K562 (cell line): ENCODE data around the gene CTNNA3. TPM values are rescaled to one million over a fixed set of nuclear protein-coding genes. Genes with fewer than 3 reads are reported as not detected.

Experiments used
- ATAC-seq: fragments of 200-7000 bp; cut with Tn5 transposase; 3 replicates; pipeline ENCODE4 v1.9.1; 2020; ENCODE audit warnings: moderate library complexity
- BruUV-seq: library from RNA; stranded (reverse); fragments of 400-500 nt; replicated peaks from 2 replicates; lab custom pipeline; 2021; lab: Mats Ljungman, UMichigan
- CTCF ChIA-PET: fragments of 300-600 bp; formaldehyde crosslinking; extraction: SDS; loops from one replicate; lab custom pipeline; 2021; ENCODE audit warnings: low intra/inter-chr PET ratio; lab: Yijun Ruan, JAX
- POLR2A ChIA-PET: fragments of 300-600, 350-650 bp; sonication (Branson Sonifier 250); formaldehyde crosslinking; extraction: SDS; loops from one replicate; lab custom pipeline; 2021; ENCODE audit warnings: antibody characterized with exemption, inconsistent platforms; lab: Yijun Ruan, JAX
- DNase-seq, 4 experiments: peaks; one replicate each; pipeline versions ENCODE4 v3.0.0 to v3.0.0-alpha.2; 2011 to 2018; ENCODE audit warnings: low spot score in 3 of 4, mixed read lengths in 3 of 4; ENCODE audit errors: extremely low read depth in 1 of 4
- FAIRE-seq: peaks from 2 replicates; lab custom pipeline; 2011; peaks lifted over from hg19 to GRCh38; lab: Jason Lieb, UNC
- H2AFZ ChIP-seq: 2 replicates; pipeline ENCODE4 v1.6.0; 2011; ENCODE audit warnings: low read depth, low read length, control low read depth, inconsistent platforms
- H3K27ac ChIP-seq: fragments of 200-600 bp; 3 replicates; pipeline ENCODE4 v1.8.0; 2011; ENCODE audit warnings: low read depth, mild to moderate bottlenecking, control low read depth, inconsistent platforms, low read length, moderate library complexity, mixed read lengths; ENCODE audit errors: extremely low read depth
- H3K27me3 ChIP-seq, 2 experiments: fragments of 300-600 bp in 1 of 2; 2 replicates in 1 of 2; 3 replicates in 1 of 2; pipeline versions ENCODE4 v1.6.0 to v1.8.0; 2011; ENCODE audit warnings: inconsistent platforms in 2 of 2, low read length in 2 of 2, mild to moderate bottlenecking in 1 of 2, mixed read lengths in 1 of 2, moderate library complexity in 1 of 2; ENCODE audit not compliant: control insufficient read depth in 2 of 2, insufficient read depth in 2 of 2
- H3K36me3 ChIP-seq: fragments of 300-600 bp; 3 replicates; pipeline ENCODE4 v1.8.0; 2011; ENCODE audit warnings: mild to moderate bottlenecking, low read length, inconsistent platforms; ENCODE audit not compliant: control insufficient read depth, insufficient read depth
- H3K4me1 ChIP-seq, 2 experiments: fragments of 200-600 bp in 1 of 2; replicated peaks in 1 of 2; 2 replicates in 1 of 2; 3 replicates in 1 of 2; pipeline versions ENCODE4 v1.5.1 to v1.8.0; 2011; ENCODE audit warnings: inconsistent platforms in 2 of 2, low read length in 2 of 2, mild to moderate bottlenecking in 1 of 2, mixed read lengths in 1 of 2, moderate library complexity in 1 of 2; ENCODE audit not compliant: control insufficient read depth in 2 of 2, insufficient read depth in 2 of 2
- H3K4me2 ChIP-seq: 2 replicates; pipeline ENCODE4 v1.6.1; 2011; ENCODE audit warnings: low read length, control low read depth, inconsistent platforms, mixed read lengths; ENCODE audit not compliant: insufficient read depth
- H3K4me3 ChIP-seq: fragments of 200-600 bp; sonication (generic), shearing (Covaris generic); 2 replicates; pipeline ENCODE4 v1.5.1; 2016; ENCODE audit warnings: control low read depth, inconsistent platforms
- H3K79me2 ChIP-seq: fragments of 200-600 bp; 3 replicates; pipeline ENCODE4 v1.8.0; 2011; ENCODE audit warnings: low read length, inconsistent platforms; ENCODE audit not compliant: control insufficient read depth, insufficient read depth
- H3K9ac ChIP-seq, 2 experiments: 2 replicates each; pipeline versions ENCODE4 v1.6.0 to v1.6.1; 2011; ENCODE audit warnings: low read depth in 2 of 2, low read length in 2 of 2, control low read depth in 1 of 2, inconsistent platforms in 1 of 2, mild to moderate bottlenecking in 1 of 2, mixed read lengths in 1 of 2; ENCODE audit not compliant: insufficient read depth in 1 of 2
- H3K9me1 ChIP-seq: one replicate; pipeline ENCODE4 v1.6.0; 2011; ENCODE audit warnings: inconsistent platforms, mild to moderate bottlenecking, low read length, moderate library complexity; ENCODE audit not compliant: control insufficient read depth, insufficient read depth
- H3K9me3 ChIP-seq: replicated peaks from 2 replicates; pipeline ENCODE4 v1.5.1; 2011; ENCODE audit warnings: low read depth, low read length, inconsistent platforms; ENCODE audit not compliant: control insufficient read depth, insufficient read depth
- H4K20me1 ChIP-seq: replicated peaks from 2 replicates; pipeline ENCODE4 v1.6.1; 2011; ENCODE audit warnings: low read length, inconsistent platforms, mixed read lengths; ENCODE audit not compliant: control insufficient read depth, insufficient read depth
- ERF ChIP-seq: fragments of 450-650 bp; formaldehyde crosslinking; IDR thresholded peaks from 2 replicates; pipeline ENCODE4 v1.4.0; 2020; ENCODE audit warnings: mild to moderate bottlenecking, mixed read lengths
- ETV1 ChIP-seq: fragments of 450-650 bp; conservative IDR thresholded peaks from 2 replicates; pipeline ENCODE4 v1.6.1; 2016; ENCODE audit warnings: missing genetic modification characterization, control low read depth, low read depth, missing compliant biosample characterization
- HNRNPK ChIP-seq: fragments of 200-400 bp; formaldehyde crosslinking; IDR thresholded peaks from one replicate; pipeline ENCODE4 v1.6.1; 2018; ENCODE audit warnings: mild to moderate bottlenecking, low read depth, low read length; ENCODE audit not compliant: poor library complexity, severe bottlenecking
- MAZ ChIP-seq, 2 experiments: fragments of 450-650 bp in 1 of 2; sonication (generic) in 1 of 2; formaldehyde crosslinking; IDR thresholded peaks in 1 of 2; conservative IDR thresholded peaks in 1 of 2; 2 replicates each; pipeline versions ENCODE4 v1.4.0 to v1.5.0; 2020; ENCODE audit warnings: mild to moderate bottlenecking in 1 of 2, missing genetic modification reagents in 1 of 2
- MTA1 ChIP-seq: fragments of 450-650 bp; IDR thresholded peaks from 2 replicates; pipeline ENCODE4 v1.6.1; 2017; ENCODE audit warnings: borderline replicate concordance
- NR2C1 ChIP-seq, 2 experiments: fragments of 450-650 bp; IDR thresholded peaks; 2 replicates each; pipeline ENCODE4 v1.6.1; 2017; ENCODE audit warnings: mild to moderate bottlenecking in 2 of 2, antibody characterized with exemption in 1 of 2, inconsistent platforms in 1 of 2, missing compliant biosample characterization in 1 of 2, missing genetic modification characterization in 1 of 2
- PTBP1 ChIP-seq: fragments of 200-400 bp; formaldehyde crosslinking; IDR thresholded peaks from 2 replicates; pipeline ENCODE4 v1.6.1; 2017; ENCODE audit warnings: low read depth, low read length
- RBBP5 ChIP-seq: fragments of 200-600 bp; sonication (generic); IDR thresholded peaks from 2 replicates; pipeline ENCODE4 v1.6.1; 2012; ENCODE audit warnings: borderline replicate concordance, mild to moderate bottlenecking, low read length, control low read depth, inconsistent platforms; ENCODE audit not compliant: insufficient read depth, poor library complexity, severe bottlenecking
- SLC30A9 ChIP-seq: fragments of 250-450 bp; sonication (Bioruptor Pico); IDR thresholded peaks from 2 replicates; pipeline ENCODE4 v1.8.0; 2022; ENCODE audit warnings: mild to moderate bottlenecking, moderate library complexity
- SMARCA4 ChIP-seq: fragments of 450-650 bp; IDR thresholded peaks from 2 replicates; pipeline ENCODE4 v1.6.1; 2016
- TAF15 ChIP-seq: fragments of 200-400 bp; formaldehyde crosslinking; IDR thresholded peaks from 2 replicates; pipeline ENCODE4 v1.6.1; 2017; ENCODE audit warnings: mild to moderate bottlenecking, low read depth, low read length, moderate library complexity
- in situ Hi-C: fragments of 300-500 bp; cut with MboI; formaldehyde crosslinking; loops from 4 replicates; pipeline ENCODE4 v1.15.0; 2018; ENCODE audit warnings: inconsistent platforms, mixed read lengths
- intact Hi-C: fragments of 100-400 bp; cut with micrococcal nuclease; formaldehyde crosslinking; loops from 2 replicates; pipeline ENCODE4 v1.14.2; 2022
- polyA plus RNA-seq, 8 experiments: library from polyadenylated mRNA; depleted of rRNA in 4 of 8; stranded (reverse) in 5 of 8; unstranded in 3 of 8; fragments of >200 nt; fragmentation: Nextera tagmentation in 2 of 8; fragmentation: Illumina TruSeq in 1 of 8; extraction: Ambion mirVana in 2 of 8; extraction: Trizol in 1 of 8; gene quantifications; 2 replicates each; pipeline versions ENCODE4 v1.2.1 to v1.2.3, GENCODE V29; 2011 to 2014; ENCODE audit warnings: inconsistent platforms in 1 of 8, missing spikeins in 1 of 8
- total RNA-seq, 7 experiments: library from RNA; depleted of rRNA in 6 of 7; stranded (reverse); fragments of >200 nt in 6 of 7; fragmentation: Illumina TruSeq in 2 of 7; extraction: Trizol in 2 of 7; gene quantifications; 2 replicates each; pipeline versions ENCODE4 v1.2.1 to v1.2.3, GENCODE V29; 2011 to 2021; ENCODE audit warnings: low replicate concordance in 1 of 7
- TF ChIP-seq, protein P1 (sequence below): sonication (generic); formaldehyde crosslinking; IDR thresholded peaks from 2 replicates; pipeline ENCODE4 v1.8.1; 2023; ENCODE audit warnings: mild to moderate bottlenecking, missing genetic modification reagents
- TF ChIP-seq, protein P2 (sequence below): fragments of 450-650 bp; IDR thresholded peaks from 2 replicates; pipeline ENCODE4 v1.6.1; 2016; ENCODE audit warnings: antibody characterized with exemption

Gene CTNNA3
- total and polyA plus RNA-seq, 9 of the 15 experiments (the other 6 are each of a cell fraction or from before 2014, with no cell fraction given), result 0.04 TPM; not detected in 8

DNA sequence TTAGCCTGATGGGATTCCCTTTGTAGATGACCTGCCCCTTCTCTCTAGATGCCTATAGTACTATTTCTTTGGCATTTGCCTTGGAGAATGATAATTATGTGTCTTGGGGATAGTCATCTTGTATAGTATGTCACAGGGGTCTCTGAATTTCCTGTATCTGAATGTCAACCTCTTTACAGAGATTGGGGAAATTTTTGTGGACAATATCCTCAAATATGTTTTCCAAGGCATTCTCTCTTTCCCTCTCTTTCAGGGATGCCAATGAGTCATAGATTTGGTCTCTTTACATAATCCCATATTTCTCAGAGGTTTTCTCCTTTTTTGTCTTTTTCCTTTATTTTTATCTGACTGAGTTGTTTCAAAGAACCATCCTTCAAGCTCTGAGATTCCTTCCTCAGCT, 99.4 kb downstream of the CTNNA3 start:
- Histone ChIP-seq H3K9ac (no peak overlapping the region), H2AFZ (no peak overlapping the region), H3K4me1 (no peaks in the 10 kb centered on the region)
- DNase-seq (no peak), ATAC-seq (no peak), FAIRE-seq (no peak)
- TF ChIP-seq PTBP1, result no peak
- no peak for TF ChIP-seq RBBP5
- TF ChIP-seq, protein P1, sequence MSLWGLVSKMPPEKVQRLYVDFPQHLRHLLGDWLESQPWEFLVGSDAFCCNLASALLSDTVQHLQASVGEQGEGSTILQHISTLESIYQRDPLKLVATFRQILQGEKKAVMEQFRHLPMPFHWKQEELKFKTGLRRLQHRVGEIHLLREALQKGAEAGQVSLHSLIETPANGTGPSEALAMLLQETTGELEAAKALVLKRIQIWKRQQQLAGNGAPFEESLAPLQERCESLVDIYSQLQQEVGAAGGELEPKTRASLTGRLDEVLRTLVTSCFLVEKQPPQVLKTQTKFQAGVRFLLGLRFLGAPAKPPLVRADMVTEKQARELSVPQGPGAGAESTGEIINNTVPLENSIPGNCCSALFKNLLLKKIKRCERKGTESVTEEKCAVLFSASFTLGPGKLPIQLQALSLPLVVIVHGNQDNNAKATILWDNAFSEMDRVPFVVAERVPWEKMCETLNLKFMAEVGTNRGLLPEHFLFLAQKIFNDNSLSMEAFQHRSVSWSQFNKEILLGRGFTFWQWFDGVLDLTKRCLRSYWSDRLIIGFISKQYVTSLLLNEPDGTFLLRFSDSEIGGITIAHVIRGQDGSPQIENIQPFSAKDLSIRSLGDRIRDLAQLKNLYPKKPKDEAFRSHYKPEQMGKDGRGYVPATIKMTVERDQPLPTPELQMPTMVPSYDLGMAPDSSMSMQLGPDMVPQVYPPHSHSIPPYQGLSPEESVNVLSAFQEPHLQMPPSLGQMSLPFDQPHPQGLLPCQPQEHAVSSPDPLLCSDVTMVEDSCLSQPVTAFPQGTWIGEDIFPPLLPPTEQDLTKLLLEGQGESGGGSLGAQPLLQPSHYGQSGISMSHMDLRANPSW, result no peak
- no peak for TF ChIP-seq SLC30A9
- TF ChIP-seq ETV1, result no peak
- TF ChIP-seq TAF15, result no peak
- TF ChIP-seq, protein P2, sequence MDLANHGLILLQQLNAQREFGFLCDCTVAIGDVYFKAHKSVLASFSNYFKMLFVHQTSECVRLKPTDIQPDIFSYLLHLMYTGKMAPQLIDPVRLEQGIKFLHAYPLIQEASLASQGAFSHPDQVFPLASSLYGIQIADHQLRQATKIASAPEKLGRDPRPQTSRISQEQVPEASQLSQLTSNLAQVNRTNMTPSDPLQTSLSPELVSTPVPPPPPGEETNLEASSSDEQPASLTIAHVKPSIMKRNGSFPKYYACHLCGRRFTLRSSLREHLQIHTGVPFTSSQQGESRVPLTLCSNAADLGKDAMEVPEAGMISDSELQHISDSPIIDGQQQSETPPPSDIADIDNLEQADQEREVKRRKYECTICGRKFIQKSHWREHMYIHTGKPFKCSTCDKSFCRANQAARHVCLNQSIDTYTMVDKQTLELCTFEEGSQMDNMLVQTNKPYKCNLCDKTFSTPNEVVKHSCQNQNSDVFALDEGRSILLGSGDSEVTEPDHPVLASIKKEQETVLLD, result no peak
- no peak for TF ChIP-seq ERF (CRISPR knock-in tag)
- TF ChIP-seq NR2C1 (IDR thresholded peaks at IDR 0.05), result no peak
- no peak for TF ChIP-seq NR2C1 (tag; IDR thresholded peaks at IDR 0.05)
- TF ChIP-seq HNRNPK, result no peak
- no peak for TF ChIP-seq MAZ (CRISPR knock-in tag; conservative IDR thresholded peaks at IDR 0.05 in 1 of 2, IDR thresholded peaks at IDR 0.05 in 1 of 2)
- TF ChIP-seq SMARCA4, result no peak
- no peak for TF ChIP-seq MTA1
- TF ChIP-seq, all 486 proteins: peak for 0
- H3K9me1 ChIP-seq, result no peaks in the 10 kb centered on the region
- no peaks in the 10 kb centered on the region for H3K79me2 ChIP-seq
- BruUV-seq, result no TSS peak
- H3K27ac ChIP-seq, result no peak overlapping the region
- H4K20me1 ChIP-seq, result no peaks in the 10 kb centered on the region
- intact Hi-C loops (no loop called here), in situ Hi-C loops (no loop called here)
- no peaks in the 10 kb centered on the region for H3K36me3 ChIP-seq
- H3K9me3 ChIP-seq, result 0 out of 2 replicates have a peak, but pooled peaks cover 1% of the 10 kb centered on the region
- ChIA-PET POLR2A (no interaction called here), CTCF (no interaction called here)
- H3K4me2 ChIP-seq, result no peak overlapping the region
- H3K27me3 ChIP-seq, result no peaks in the 10 kb centered on the region
- no peak overlapping the region for H3K4me3 ChIP-seq
